ENCODE measurements around the gene REM2.

DNA sequence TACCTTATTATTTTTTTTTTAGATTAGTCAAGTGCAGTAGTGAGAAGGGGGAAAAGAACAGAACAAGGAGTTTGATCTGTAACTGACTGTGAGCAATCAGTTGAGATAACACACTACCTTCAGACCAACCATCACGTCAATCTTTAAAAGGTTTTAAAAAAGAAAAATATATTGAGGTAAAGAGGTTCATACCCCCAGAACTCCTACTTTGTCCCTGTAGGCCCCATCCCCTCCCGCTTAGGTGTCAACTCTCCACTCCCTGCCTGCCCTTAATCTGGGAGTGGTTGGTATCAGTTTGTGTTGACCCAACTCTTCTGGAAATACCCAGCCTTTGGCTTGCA lies 30.5 kb upstream of the REM2 start:
- TF ChIP-seq, protein P1, sequence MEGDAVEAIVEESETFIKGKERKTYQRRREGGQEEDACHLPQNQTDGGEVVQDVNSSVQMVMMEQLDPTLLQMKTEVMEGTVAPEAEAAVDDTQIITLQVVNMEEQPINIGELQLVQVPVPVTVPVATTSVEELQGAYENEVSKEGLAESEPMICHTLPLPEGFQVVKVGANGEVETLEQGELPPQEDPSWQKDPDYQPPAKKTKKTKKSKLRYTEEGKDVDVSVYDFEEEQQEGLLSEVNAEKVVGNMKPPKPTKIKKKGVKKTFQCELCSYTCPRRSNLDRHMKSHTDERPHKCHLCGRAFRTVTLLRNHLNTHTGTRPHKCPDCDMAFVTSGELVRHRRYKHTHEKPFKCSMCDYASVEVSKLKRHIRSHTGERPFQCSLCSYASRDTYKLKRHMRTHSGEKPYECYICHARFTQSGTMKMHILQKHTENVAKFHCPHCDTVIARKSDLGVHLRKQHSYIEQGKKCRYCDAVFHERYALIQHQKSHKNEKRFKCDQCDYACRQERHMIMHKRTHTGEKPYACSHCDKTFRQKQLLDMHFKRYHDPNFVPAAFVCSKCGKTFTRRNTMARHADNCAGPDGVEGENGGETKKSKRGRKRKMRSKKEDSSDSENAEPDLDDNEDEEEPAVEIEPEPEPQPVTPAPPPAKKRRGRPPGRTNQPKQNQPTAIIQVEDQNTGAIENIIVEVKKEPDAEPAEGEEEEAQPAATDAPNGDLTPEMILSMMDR (IDR thresholded peaks at IDR 0.05; ENCODE audit: low read depth, low read length, poor library complexity, severe bottlenecking): no peak
- no peak for TF ChIP-seq EZH2phosphoT487 (IDR thresholded peaks at IDR 0.05; ENCODE audit: borderline replicate concordance, low read length)

All from DOHH2 (cell line).